DMS114 treated with DMSO at 0.1 percent for 48 hours (cell line): ENCODE data around the gene ADCY2.

ENCODE experiments used
- DNase-seq: peaks from one replicate; lab custom pipeline; 2025; ENCODE audit not compliant: unreplicated experiment; lab: John Stamatoyannopoulos, UW

Gene ADCY2

DNA sequence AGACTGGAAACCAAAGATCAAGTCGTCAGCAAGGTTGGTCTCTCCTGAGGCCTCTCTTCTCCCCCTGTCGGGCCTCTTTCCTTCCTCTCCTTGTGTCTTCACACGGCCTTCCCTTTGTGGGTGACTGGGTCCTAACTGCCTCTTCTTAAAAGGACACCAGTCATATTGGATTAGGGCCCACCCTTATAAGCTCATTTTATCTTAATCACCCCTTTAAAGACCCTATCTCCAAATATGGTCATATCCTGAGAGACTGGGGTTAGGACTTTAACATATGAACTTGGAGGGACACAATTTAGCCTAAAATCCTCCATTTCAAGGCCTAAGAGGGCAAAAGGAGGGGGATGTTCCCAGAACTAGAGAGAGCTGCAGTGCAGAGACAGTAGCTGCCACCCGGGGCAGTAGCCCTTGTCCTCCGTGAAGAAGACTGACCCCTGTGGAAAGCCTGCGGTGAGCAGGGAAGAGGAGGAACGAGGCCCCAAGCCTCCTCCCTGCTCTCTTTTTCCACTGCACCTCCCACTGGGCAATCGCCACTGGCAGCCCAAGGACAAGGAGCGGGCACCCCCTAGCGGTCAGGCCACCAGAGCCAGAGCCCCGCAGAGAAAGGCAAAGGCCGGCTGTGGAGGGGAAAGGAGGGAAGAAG is 420.1 kb downstream of the ADCY2 start:
- DNase-seq = no peak

DNA sequence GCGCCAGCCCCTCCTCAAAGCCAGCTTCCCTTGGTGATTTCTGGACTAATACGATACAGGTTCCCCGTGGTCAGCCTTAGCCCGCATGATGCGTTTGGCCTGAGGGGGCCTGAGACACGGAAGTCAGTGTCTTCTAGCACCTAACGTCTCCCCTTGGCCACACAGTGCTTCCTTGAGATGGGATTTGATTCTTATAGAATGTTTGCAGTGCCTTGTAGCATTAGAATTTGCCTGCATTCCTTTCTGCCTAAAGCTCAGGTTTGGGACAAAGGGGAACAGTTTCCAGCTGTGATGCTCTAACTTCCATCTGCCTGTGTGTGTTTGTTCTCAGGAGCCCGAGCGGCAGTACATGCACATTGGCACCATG is 420.6 kb downstream of the ADCY2 start:
- DNase-seq = no peak

DNA sequence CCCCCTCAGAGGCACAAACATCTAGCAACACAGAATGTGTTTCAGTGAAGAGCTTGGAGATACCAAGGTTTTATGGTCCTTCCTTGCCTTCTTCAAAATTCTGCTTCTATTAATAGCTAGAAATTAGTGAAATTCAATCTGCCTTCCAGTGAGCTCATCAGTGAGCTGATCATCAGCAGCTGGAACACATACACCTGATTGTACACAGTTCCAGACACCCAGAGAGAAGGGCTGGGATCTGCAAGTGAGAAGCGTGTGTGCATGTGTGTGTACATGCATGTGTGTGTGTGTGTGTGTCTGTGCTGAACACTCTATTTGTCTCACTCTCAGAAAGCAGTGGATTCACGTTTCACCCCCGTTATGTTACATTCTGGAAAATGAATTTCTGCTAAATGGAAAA is 426.5 kb downstream of the ADCY2 start:
- DNase-seq = no peak

DNA sequence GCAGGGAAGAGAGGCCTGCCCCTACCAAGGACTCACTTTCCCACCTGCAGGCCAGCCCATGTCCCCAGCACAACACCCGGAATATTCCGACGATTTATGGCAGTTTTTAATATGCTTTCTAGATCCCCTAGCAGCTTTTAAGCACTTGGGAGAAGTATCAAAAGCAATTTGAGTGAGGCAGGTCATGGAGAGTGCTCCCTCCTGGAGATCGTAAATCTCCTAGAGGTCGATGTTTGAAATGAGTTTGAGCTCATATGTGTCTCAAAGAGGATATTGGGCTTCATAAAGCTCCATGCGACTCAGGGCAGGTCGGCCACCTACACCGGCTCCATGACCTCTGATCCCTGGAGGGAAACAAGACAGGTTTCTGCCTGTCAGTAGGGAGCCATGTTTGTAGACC is 427.7 kb downstream of the ADCY2 start:
- DNase-seq = no peak

DNA sequence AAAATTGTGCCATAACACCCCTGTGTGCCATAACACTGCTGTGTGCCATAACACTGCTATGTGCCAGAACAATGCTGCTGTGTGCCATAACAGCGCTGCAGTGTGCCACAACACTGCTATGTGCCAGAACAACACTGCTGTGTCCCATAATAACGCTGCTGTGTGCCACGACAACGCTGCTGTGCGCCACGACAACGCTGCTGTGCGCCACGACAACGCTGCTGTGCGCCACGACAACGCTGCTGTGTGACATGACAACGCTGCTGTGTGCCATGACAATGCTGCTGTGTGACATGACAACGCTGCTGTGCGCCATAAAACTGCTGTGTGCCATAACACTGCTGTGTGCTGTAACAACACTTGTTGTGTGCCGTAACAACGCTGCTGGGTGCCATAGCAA is 429.1 kb downstream of the ADCY2 start:
- no peak for DNase-seq

DNA sequence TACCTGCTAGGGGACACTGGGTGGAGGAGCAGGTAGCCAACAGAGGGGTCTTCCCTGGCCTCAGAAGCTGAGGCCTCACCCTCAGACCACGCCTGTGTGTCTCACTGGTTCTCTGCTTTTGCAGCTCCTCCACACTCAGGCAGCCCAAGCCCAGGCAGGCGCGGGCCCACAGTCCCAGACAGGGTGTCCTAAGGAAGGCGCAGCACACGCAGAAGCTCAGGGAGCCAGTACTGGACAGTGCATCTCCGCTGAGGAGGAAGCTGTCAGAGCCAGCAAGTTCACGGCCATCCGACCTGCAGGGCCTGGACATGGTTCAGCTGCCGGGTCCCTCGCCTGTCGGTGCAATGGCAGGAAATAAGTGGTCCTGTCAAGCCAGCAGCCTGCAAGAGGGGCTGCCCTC is 429.7 kb downstream of the ADCY2 start:
- DNase-seq = no peak

DNA sequence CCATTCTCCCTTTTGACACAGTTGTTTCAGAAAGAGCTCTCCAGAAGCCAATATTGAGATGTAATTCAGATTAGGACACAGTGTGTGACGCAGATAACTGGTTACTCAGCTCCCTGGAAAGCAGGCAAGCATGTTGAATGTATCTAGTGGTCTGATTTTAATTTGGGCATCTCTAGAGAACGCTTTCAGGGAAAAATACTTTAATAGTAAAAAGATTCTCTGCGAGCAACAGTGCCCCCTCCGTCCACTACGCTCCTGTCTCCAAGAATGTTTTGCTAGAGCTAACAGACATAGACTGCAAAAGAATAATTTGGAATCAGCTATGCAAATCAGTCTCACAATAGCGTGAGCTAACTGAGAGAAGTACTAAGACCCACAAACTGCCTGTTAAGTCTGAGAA is 431.7 kb downstream of the ADCY2 start:
- DNase-seq = no peak

DNA sequence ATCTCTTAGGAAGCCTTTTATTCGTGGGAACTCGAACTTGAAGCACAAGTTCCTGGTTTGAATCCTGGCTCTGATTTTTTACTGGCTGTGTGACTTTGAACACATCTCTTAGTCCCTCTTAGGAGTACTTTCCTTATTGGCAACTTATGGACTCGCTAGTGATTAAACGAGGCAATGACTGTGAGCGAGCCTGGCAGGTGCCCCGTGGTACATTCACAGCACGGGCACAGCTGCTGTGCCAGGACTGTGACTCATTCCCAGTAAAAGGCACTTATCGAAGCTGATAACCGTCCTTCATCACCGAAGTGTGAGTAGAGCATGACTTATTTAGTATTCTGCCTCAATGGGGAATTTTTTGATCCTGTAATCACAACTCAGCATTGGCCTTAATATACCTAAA is 432.3 kb downstream of the ADCY2 start:
- no peak for DNase-seq

DNA sequence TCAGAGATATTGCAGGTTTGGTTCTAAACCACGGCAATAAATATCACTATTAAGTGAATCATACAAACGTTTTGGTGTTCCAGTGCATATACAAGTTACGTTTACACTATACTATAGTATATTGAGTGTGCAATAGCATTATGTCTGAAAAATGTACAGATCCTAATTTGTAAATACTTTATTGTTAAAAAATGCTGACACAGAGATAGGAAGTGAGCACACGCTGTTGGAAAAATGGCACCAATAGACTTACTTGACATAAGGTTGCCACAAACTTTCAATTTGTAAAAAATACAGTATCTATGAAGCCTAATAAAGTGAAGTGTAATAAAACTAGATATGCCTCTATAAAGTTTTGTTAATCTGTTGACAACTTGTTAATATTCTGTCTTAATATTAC is 439.0 kb downstream of the ADCY2 start:
- DNase-seq = no peak

DNA sequence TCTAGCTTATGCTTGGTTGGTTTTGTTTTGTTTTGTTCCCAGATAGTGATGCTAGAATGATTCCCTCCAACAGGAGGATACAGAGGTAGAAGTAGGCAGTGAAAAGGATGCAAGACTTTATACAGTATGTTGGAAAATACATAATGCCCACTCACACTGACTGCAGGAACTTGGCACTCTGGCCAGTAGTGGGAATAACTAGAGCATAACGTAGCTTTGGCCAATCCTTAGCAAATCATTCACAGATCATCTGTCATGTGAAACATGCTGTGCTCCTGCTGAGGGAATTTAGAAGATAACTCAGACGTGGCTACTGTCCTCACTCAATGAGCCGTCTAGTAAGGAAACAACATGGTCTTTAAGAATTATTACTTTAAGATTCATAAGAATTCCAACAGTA is 441.5 kb downstream of the ADCY2 start:
- no peak for DNase-seq

DNA sequence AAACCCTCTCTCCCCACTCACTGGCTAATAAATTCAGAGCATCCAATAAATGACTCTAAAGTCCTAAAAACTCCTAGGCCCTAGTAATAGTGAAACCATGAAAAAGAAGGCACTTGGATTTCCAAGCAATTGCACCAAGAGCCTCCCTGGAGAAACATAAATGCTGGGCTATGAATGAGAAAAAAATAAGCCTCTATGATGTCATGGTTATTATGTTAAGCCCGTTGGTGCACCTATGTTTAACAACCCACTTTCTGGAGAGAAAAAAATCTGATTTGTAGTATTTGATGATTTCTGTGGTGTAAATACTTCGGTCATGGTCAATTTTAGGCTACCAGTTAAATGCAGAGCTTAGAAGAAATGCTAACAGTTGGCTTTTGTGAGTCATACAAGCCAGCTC is 446.6 kb downstream of the ADCY2 start:
- no peak for DNase-seq

DNA sequence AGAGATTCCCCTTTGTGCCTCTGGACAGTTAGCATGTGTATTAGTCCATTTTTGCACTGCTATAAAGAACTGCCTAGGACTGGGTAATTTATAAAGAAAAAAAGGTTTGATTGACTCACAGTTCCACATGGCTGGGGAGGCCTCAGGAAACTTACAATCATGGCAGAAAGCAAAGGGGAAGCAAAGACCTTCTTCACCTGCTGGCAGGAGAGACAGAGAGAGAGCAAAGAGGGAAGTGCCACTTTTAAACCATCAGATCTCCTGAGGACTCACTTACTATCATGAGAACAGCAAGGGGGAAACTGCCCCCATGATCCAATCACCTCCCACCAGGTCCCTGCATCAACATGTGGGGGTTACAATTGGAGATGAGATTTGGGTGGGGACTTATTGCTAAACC is 449.0 kb downstream of the ADCY2 start:
- no peak for DNase-seq

DNA sequence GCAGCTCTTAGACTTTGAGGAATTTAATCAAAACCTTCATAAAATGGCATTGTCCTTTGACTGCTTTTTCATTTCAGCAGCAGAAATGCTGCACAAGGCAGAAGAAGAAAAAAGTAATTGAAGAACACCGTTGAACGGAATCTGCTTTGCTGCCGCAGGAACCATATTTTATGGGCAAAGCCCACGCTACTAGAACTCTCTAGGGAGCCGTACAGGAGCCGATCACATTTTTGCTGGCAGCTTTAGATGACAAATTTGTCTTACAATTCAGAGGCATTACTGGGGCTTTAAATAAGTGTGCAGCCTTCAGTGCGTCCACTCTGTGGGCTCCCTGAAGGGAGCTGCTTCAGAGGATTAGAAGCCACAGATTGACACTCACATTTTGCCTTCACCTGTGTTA is 449.6 kb downstream of the ADCY2 start:
- DNase-seq = no peak

DNA sequence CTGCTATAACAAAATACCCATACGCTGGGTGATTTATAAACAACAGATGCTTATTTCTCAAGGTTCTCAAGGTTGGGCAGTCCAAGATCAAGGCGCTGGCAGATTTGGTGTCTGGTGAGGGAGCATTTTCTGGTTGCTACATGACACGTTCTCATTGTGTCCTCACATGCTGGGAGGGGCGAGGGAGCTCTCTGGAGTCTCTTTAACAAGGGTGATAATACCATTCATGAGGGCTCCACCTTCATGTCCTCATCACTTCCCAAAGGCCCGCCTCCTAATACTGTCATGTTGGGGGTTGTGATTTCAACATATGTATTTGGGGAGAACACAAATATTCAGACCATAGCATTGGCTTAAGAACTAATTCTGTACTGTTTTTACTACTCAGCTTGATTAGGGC is 450.4 kb downstream of the ADCY2 start:
- DNase-seq = no peak

DNA sequence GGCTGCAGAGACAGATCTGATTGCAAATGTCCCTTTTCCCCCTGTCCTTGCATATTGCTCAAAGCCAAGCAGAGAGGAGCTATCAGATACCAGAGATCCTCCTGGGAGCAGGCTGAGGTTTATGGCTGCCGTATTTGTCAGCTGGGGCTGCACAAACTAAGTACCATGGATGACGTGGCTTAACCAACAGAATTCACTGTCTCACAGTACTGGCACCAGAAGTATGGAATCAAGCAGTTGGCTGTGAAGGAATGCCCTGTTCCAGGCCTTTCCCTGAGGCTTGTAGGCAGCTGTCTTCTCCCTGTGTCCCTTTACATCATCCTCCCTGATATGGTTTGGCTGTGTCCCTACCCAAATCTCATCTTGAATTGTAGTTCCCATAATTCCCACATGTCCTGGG is 452.4 kb downstream of the ADCY2 start:
- no peak for DNase-seq

DNA sequence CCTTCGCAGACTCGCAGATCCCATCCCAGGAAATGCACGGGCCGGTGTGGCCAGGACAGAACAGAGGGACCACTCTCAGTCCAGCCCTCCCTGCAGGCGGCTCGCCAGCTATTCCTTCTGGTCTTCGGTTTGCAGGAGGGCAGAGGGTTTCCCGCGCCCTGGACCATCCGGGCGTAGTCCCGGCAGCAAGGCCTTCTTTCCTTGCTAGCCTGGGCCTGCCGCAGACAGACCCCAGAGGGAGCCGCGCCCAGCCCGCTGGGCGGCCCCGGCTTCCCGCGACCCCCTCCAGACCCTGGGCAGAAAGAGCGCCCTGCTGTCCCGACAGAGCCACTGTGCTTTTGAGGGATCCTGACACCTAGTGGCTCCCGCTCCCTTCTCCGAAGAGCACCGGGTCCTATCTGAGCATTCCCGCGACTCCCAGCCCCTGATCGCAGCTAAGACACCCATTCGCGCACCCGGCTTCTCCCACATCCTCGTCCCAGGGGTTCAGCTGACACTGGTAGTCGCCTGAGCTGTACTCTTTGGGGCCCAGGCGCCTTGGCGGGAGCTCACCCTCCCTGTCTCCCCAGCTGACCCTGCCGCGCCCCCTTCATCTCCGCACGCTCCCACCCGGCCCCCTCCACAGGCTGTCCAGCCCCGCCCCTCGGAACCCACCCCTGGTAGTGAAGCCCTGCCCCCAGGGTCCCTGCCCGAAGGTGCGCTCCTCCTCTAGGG is 453.9 kb downstream of the ADCY2 start:
- peak; percentile 13 for DNase-seq

DNA sequence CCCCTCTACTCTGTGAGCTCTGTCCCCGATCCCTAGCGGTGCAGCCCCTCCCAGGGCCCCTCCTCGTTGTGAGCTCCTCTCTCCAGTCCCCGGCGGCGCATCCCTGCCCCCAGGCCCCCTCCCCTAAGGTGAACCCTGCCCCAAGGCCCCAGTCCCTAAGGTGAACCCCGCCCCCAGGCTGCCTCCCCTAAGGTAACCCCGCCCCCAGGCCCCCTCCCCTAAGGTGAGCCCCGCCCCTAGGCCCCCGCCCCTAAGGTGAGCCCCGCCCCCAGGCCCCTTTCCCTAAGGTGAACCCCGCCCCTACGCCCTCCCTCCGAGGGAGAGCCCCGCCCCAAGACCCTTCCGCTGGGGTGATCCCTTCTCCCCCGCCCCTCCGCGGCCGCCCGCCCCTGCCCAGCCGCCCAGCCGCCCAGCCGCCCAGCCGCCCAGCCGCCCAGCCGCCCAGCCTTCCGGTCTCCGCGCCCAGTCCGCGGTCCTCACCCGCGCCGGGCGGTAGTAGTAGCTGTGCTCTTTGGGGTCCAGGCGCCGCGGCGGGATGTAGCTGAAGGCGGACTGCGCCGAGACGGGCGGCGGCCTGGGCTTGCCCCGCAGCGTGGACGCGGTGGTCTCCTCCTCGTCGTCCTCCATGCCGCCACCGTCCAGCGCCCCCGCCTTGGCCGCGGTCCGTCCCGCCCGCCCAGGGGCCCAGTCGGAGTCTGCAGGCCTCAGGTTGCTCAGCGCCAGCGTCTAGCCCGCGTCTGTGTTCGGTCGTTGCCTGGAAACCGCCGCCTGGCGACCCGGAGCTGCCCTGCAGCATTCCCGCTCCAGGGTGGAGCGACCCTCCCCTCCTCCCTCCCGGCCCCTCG is 454.7 kb downstream of the ADCY2 start, which contains the start of gene CFAP90:
TSS of gene CFAP90 (minus strand) at position 739 of the 845 bp plus-strand sequence. CDS start at position 627, 112 bp downstream.
- DNase-seq = peak; percentile 17

DNA sequence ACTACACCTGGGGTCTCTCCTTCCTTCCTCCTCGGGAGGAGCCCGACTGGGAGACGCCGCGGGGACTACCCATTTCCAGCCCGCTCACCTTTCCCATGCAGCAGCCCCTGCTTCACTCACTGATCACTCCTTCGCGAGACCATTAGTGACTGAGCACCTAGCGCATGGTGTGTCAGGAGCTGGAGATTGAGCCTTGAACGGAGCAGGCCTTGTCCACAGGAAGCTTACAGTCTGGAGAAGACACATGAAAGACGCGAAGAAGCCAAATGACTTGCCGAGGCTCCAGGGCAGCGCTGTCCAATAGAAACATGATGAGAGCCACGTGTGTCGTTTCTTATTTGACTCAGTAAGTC is 455.3 kb downstream of the ADCY2 start:
- DNase-seq = no peak

DNA sequence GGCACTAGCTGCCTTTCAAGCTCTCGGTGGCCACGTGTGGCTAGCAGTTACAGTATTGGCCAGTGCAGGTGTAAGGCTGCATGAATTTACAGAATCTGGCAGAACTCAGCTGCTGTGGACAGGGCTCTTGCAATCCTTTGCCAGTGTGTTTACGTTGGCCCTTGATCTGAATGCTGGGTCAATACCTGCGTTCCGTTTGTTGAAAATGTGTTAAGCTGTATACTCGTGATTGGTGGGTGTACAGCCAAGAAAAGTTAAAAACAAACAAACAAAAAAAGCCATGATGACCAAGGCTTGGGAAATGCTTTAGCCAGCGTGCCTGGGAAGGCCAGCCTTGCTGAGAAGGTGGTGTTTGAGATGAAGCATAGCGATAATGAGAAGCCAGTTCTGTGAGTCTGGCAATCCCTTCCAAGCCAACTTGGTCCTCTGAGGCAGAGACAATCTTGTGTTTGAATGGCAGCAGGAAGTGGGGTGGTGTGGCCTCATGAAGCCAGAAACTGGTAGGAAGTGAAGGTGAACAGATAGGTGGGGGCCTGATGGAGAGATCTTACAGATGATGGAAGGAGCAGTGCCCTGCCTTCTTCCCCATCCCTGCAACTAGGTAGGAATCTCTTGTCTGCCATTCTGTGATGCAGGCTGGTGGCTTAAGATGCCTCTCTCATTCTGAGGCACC is 455.8 kb downstream of the ADCY2 start:
- no peak for DNase-seq

DNA sequence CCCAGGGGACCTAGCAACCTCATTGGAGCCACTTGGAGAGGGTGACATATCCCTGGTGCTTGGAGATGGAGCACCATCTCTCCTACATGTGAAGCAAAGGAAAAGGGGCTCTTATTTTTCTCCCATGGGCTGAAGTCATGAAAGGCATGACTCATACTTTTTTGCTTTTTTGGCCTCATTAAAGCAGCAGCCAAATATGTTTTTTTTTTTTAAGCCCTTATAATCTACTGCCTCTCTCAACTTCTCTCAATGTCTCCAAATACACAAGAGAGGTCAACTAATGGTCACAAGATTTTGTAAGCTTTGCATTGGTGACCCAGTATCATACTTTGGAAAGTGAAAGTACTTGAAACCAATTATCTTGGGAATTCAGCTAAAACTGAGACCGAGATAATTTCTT is 456.6 kb downstream of the ADCY2 start:
- DNase-seq = no peak

DNA sequence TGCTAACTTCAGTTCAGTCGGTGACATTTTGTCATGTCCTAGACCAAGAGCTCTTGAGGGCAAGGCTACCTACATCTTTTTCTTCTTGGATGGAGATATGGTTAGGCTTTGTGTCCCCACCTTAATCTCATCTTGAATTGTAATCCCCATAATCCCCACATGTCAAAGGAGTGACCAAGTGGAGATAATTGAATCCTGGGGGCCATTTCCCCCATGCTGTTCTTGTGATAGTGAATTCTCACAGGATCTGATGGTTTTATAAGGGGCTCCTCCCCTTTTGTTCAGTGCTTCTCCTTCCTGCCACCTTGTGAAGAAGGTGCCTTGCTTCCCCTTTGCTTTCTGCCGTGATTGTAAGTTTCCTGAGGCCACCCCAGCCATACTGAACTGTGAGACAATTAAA is 457.1 kb downstream of the ADCY2 start:
- DNase-seq = no peak

DNA sequence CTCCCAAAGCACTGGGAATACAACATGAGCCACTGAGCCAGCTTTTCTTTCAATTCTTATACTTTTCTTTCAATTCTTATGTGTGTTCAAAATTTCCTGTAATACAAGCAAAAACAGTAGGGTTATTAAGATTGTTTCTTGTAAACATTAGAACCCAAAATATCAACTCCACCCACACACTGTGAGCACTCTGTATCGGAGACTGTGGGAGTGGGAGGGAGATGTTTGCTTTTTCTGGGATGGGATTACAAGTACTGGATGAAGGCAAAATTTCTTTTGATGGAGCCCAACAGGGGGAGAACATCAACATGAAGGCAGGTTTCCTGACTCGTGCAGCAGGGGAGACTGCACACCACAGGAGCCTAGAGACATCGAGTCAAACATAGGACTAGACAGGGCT is 459.7 kb downstream of the ADCY2 start:
- DNase-seq = no peak
